Measurements from ENCODE around the gene CISH.

The CISH gene

GRCh38 chr3:50611464-50612233 lies at the start of gene CISH:
TSS of gene CISH (minus strand) at chr3:50611774. CDS start at chr3:50611650, 124 bp downstream.
- DNase-seq (ENCODE audit: extremely low read depth in 1 of 2, low read depth in 1 of 2), result peak; percentile 98

GRCh38 chr3:50660386-50660785 lies 48.8 kb upstream of the CISH start:
- no peak for DNase-seq (ENCODE audit: extremely low read depth in 1 of 2, low read depth in 1 of 2)

- no peak for DNase-seq (ENCODE audit: extremely low read depth in 1 of 2, low read depth in 1 of 2)
Observed at GRCh38 chr3:50658831-50659230, 47.3 kb upstream of the CISH start.

GRCh38 chr3:50658416-50658815 lies 46.8 kb upstream of the CISH start:
- no peak for DNase-seq (ENCODE audit: extremely low read depth in 1 of 2, low read depth in 1 of 2)

GRCh38 chr3:50657816-50658215 lies 46.2 kb upstream of the CISH start:
- no peak for DNase-seq (ENCODE audit: extremely low read depth in 1 of 2, low read depth in 1 of 2)

- no peak for DNase-seq (ENCODE audit: extremely low read depth in 1 of 2, low read depth in 1 of 2)
Observed at GRCh38 chr3:50657407-50657806, 45.8 kb upstream of the CISH start.

- DNase-seq (ENCODE audit: extremely low read depth in 1 of 2, low read depth in 1 of 2), result no peak
Observed at GRCh38 chr3:50656417-50657195, 45.0 kb upstream of the CISH start.

- no peak for DNase-seq (ENCODE audit: extremely low read depth in 1 of 2, low read depth in 1 of 2)
Observed at GRCh38 chr3:50655009-50655830, 43.6 kb upstream of the CISH start.

GRCh38 chr3:50653937-50654595 lies 42.5 kb upstream of the CISH start:
- DNase-seq (ENCODE audit: extremely low read depth in 1 of 2, low read depth in 1 of 2), result no peak

- no peak for DNase-seq (ENCODE audit: extremely low read depth in 1 of 2, low read depth in 1 of 2)
Observed at GRCh38 chr3:50652709-50653108, 41.1 kb upstream of the CISH start.

GRCh38 chr3:50651920-50652529 lies 40.5 kb upstream of the CISH start:
- DNase-seq (ENCODE audit: extremely low read depth in 1 of 2, low read depth in 1 of 2), result no peak

GRCh38 chr3:50651445-50651844 lies 39.9 kb upstream of the CISH start:
- DNase-seq (ENCODE audit: extremely low read depth in 1 of 2, low read depth in 1 of 2), result no peak

- DNase-seq (ENCODE audit: extremely low read depth in 1 of 2, low read depth in 1 of 2), result no peak
Observed at GRCh38 chr3:50650018-50650417, 38.4 kb upstream of the CISH start.

- no peak for DNase-seq (ENCODE audit: extremely low read depth in 1 of 2, low read depth in 1 of 2)
Observed at GRCh38 chr3:50649451-50649931, 37.9 kb upstream of the CISH start.

- DNase-seq (ENCODE audit: extremely low read depth in 1 of 2, low read depth in 1 of 2), result no peak
Observed at GRCh38 chr3:50648944-50649343, 37.4 kb upstream of the CISH start.

- DNase-seq (ENCODE audit: extremely low read depth in 1 of 2, low read depth in 1 of 2), result no peak
Observed at GRCh38 chr3:50648313-50648712, 36.7 kb upstream of the CISH start.

GRCh38 chr3:50645378-50645777 lies 33.8 kb upstream of the CISH start:
- DNase-seq (ENCODE audit: extremely low read depth in 1 of 2, low read depth in 1 of 2), result no peak

GRCh38 chr3:50644561-50644960 lies 33.0 kb upstream of the CISH start:
- DNase-seq (ENCODE audit: extremely low read depth in 1 of 2, low read depth in 1 of 2), result no peak

GRCh38 chr3:50642382-50642781 lies 30.8 kb upstream of the CISH start:
- DNase-seq (ENCODE audit: extremely low read depth in 1 of 2, low read depth in 1 of 2), result no peak

- DNase-seq (ENCODE audit: extremely low read depth in 1 of 2, low read depth in 1 of 2), result no peak
Observed at GRCh38 chr3:50639055-50639494, 27.5 kb upstream of the CISH start.
